Transverse colon (tissue), 4 donors: Measurements from ENCODE around the gene TBC1D8.

Experiments used
- EP300 ChIP-seq: sonication (generic); formaldehyde crosslinking; IDR thresholded peaks from one replicate; pipeline ENCODE4 v1.6.1; 2017; ENCODE audit warnings: antibody characterized with exemption, low read depth
- POLR2AphosphoS5 ChIP-seq, 3 donors: sonication (generic); formaldehyde crosslinking; IDR thresholded peaks; one replicate each; pipeline ENCODE4 v1.6.1; 2016; ENCODE audit warnings: antibody characterized with exemption in 3 of 3
- TF ChIP-seq, protein P1 (sequence below), 5 experiments: fragments of 200-600 bp in 3 of 5; fragments of 450-650 bp in 2 of 5; sonication (generic) in 3 of 5; IDR thresholded peaks; 1 replicate in 2 of 5; 2 replicates in 3 of 5; pipeline ENCODE4 v1.5.1; 2016 to 2017; ENCODE audit warnings: antibody characterized with exemption in 5 of 5, inconsistent platforms in 3 of 5, mild to moderate bottlenecking in 2 of 5, moderate library complexity in 1 of 5

DNA sequence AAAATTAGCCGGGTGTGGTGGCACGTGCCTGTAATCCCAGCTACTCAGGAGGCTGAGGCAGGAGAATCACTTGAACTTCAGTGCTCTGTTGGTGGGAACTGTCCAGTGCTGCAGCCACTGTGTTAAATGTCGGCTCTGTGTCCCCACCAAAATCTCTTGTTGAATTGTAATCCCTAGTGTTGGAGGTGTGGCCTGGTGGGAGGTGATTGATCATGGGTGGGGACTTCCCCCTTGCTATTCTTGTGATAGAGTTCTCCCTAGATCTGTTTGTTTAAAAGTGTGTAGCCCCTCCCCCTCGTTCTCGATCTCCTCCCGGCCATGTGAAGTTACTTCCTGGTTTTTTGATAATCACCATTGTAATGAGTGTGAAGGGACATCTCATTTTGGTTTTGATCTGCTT lies 158.9 kb downstream of the TBC1D8 start:
- no peak for TF ChIP-seq POLR2AphosphoS5 (IDR thresholded peaks at IDR 0.05)
- no peak for TF ChIP-seq EP300
- TF ChIP-seq, protein P1, sequence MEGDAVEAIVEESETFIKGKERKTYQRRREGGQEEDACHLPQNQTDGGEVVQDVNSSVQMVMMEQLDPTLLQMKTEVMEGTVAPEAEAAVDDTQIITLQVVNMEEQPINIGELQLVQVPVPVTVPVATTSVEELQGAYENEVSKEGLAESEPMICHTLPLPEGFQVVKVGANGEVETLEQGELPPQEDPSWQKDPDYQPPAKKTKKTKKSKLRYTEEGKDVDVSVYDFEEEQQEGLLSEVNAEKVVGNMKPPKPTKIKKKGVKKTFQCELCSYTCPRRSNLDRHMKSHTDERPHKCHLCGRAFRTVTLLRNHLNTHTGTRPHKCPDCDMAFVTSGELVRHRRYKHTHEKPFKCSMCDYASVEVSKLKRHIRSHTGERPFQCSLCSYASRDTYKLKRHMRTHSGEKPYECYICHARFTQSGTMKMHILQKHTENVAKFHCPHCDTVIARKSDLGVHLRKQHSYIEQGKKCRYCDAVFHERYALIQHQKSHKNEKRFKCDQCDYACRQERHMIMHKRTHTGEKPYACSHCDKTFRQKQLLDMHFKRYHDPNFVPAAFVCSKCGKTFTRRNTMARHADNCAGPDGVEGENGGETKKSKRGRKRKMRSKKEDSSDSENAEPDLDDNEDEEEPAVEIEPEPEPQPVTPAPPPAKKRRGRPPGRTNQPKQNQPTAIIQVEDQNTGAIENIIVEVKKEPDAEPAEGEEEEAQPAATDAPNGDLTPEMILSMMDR (IDR thresholded peaks at IDR 0.05): no peak
